Fibroblast of skin of left biceps (primary cell): Measurements from ENCODE around the gene CENPT.
A peak's percentile ranks its signal among the peaks of the same experiment; 100 is the strongest.
"Not testable (repeated sequence)": the region's sequence is repeated elsewhere in the genome, so short reads cannot be mapped to it uniquely, and the experiment has no call there.

ENCODE experiments used
- DNase-seq, 2 experiments: peaks; one replicate each; pipeline ENCODE4 v3.0.0-alpha.2; 2013; ENCODE audit warnings: low read depth in 2 of 2

The CENPT gene

GRCh38 chr16:67873435-67874370 lies 26.2 kb upstream of the CENPT start:
- DNase-seq: no peak

- peak; percentile 39 for DNase-seq
These were observed 25.3 kb upstream of the CENPT start, which contains the start of gene EDC4 for GRCh38 chr16:67872631-67873434. Gene EDC4, plus strand, starts transcription at chr16:67873052. Its CDS starts 210 bp downstream, at chr16:67873262.

- no peak for DNase-seq
These were observed 24.7 kb upstream of the CENPT start for GRCh38 chr16:67872131-67872630.

- no peak for DNase-seq
These were observed 23.8 kb upstream of the CENPT start for GRCh38 chr16:67871256-67871655.

GRCh38 chr16:67869653-67870052 lies 22.2 kb upstream of the CENPT start:
- DNase-seq: no peak

- no peak for DNase-seq
These were observed 20.8 kb upstream of the CENPT start for GRCh38 chr16:67868290-67868689.

- no peak for DNase-seq
These were observed 17.8 kb upstream of the CENPT start for GRCh38 chr16:67865318-67865717.

GRCh38 chr16:67864594-67864993 lies 17.1 kb upstream of the CENPT start:
- no peak for DNase-seq

GRCh38 chr16:67864044-67864443 lies 16.6 kb upstream of the CENPT start:
- not testable (repeated sequence) for DNase-seq

- no peak for DNase-seq
These were observed 15.4 kb upstream of the CENPT start for GRCh38 chr16:67862623-67863583.

- DNase-seq: no peak
These were observed 14.4 kb upstream of the CENPT start for GRCh38 chr16:67861877-67862276.

- no peak for DNase-seq
These were observed 13.3 kb upstream of the CENPT start for GRCh38 chr16:67860589-67861398.

GRCh38 chr16:67858500-67858899 lies 11.0 kb upstream of the CENPT start:
- no peak for DNase-seq

GRCh38 chr16:67857547-67858233 lies 10.2 kb upstream of the CENPT start:
- no peak for DNase-seq

- no peak for DNase-seq
These were observed 9.5 kb upstream of the CENPT start for GRCh38 chr16:67856927-67857546.

- no peak for DNase-seq
These were observed 8.3 kb upstream of the CENPT start for GRCh38 chr16:67855789-67856188.

- DNase-seq: no peak
These were observed 6.2 kb upstream of the CENPT start for GRCh38 chr16:67853670-67854069.

GRCh38 chr16:67848118-67848517 lies 625 bp upstream of the CENPT start:
- no peak for DNase-seq

- peak; percentile 87 to 88 for DNase-seq
These were observed 1.0 kb downstream of the CENPT start, which contains the start of gene NUTF2 for GRCh38 chr16:67846320-67847063. Gene NUTF2, plus strand, starts transcription at chr16:67846933. Its CDS starts 18,198 bp downstream, at chr16:67865131.
